Measurements from ENCODE around the gene CCDC57. TPM values are rescaled to one million over a fixed set of nuclear protein-coding genes. Genes with fewer than 3 reads are reported as not detected.
"Not testable (repeated sequence)": the region's sequence is repeated elsewhere in the genome, so short reads cannot be mapped to it uniquely, and the experiment has no call there.

The CCDC57 gene
- total RNA-seq, 2 donors from 2014 or later = 57.6 to 62.8 TPM

GRCh38 chr17:82175951-82176350 is 36.7 kb downstream of the CCDC57 start:
- Histone ChIP-seq H3K36me3 (peaks cover 0 to 2% of the 10 kb centered on the region in 2 donors), H3K27ac (no peak overlapping the region), H3K4me3 (no peak overlapping the region), H3K4me1 (replicated peaks) (no peaks in the 10 kb centered on the region), H3K27me3 (replicated peaks; ENCODE audit: insufficient read depth) (no peaks in the 10 kb centered on the region), H3K9me3 (no peaks in the 10 kb centered on the region)
- no peak for DNase-seq (ENCODE audit: low spot score)
- intact Hi-C loops (cut with DNase I) = no loop called here
- TF ChIP-seq CTCF (IDR thresholded peaks at IDR 0.05) (no peak), POLR2A (IDR thresholded peaks at IDR 0.05) (no peak), POLR2AphosphoS5 (IDR thresholded peaks at IDR 0.05) (no peak)
- 60% methylated on average over 4 of the region's 4 CpGs for WGBS

GRCh38 chr17:82175201-82175600 is 37.4 kb downstream of the CCDC57 start:
- no peak for TF ChIP-seq CTCF (IDR thresholded peaks at IDR 0.05)
- TF ChIP-seq POLR2A (IDR thresholded peaks at IDR 0.05) = no peak
- TF ChIP-seq POLR2AphosphoS5 (IDR thresholded peaks at IDR 0.05) = no peak
- DNase-seq (ENCODE audit: low spot score) = no peak
- H3K36me3 ChIP-seq = peaks cover 0 to 2% of the 10 kb centered on the region in 2 donors
- no peaks in the 10 kb centered on the region for H3K9me3 ChIP-seq
- H3K4me3 ChIP-seq = no peak overlapping the region
- WGBS = 92% methylated on average over 10 of the region's 10 CpGs
- intact Hi-C loops (cut with DNase I) = no loop called here
- H3K4me1 ChIP-seq (replicated peaks) = no peaks in the 10 kb centered on the region
- H3K27me3 ChIP-seq (replicated peaks; ENCODE audit: insufficient read depth) = no peaks in the 10 kb centered on the region
- no peak overlapping the region for H3K27ac ChIP-seq

- H3K27me3 ChIP-seq (replicated peaks; ENCODE audit: insufficient read depth); H3K27ac ChIP-seq; H3K36me3 ChIP-seq; H3K4me1 ChIP-seq (replicated peaks); intact Hi-C loops (cut with DNase I); DNase-seq (ENCODE audit: low spot score); H3K9me3 ChIP-seq; H3K4me3 ChIP-seq: not testable (repeated sequence)
- WGBS = 86% methylated on average over 17 of the region's 17 CpGs
Observed at GRCh38 chr17:82174042-82174857, 38.4 kb downstream of the CCDC57 start.

GRCh38 chr17:82173351-82174041 is 39.1 kb downstream of the CCDC57 start:
- H3K9me3 ChIP-seq = no peaks in the 10 kb centered on the region
- no peak for TF ChIP-seq POLR2A (IDR thresholded peaks at IDR 0.05)
- no peak for TF ChIP-seq POLR2AphosphoS5 (IDR thresholded peaks at IDR 0.05)
- TF ChIP-seq CTCF (IDR thresholded peaks at IDR 0.05) = no peak

DNA sequence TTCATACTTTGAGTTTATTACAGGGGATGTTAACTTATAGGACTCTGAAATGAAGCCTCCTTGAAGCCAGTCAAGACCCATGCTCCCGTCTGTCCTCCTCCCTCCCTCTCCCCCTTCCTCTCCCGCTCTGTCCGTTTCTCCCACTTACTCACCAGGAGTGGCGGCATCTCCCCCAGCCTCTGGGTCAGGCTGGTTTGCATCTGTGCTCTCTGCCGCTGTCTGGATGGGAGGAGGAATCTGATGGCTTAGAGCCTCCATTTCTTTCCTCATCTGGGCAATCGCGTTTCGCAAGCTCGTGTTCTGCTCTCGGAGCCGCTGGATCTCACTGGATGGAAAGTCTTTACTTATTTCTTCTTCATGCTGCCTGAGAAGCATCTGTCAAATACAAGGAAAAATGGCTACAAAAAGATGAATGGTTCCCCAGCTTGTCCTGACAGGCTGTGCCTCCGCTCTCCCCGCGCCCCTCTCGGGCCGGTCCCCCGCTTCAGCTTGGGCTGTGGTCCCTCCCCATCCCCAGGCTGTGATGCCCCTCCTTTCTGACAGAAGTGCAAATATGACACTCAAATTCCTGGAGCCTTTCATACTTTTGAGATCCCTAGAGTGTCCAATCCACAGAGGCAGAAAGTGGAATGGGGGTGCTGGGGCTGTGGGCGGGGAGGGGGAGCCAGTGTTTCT is 40.0 kb downstream of the CCDC57 start:
- intact Hi-C loops (cut with DNase I) = no loop called here
- Histone ChIP-seq H3K9me3 (no peaks in the 10 kb centered on the region), H3K36me3 (peaks cover 0 to 2% of the 10 kb centered on the region in 2 donors), H3K4me1 (replicated peaks) (no peaks in the 10 kb centered on the region), H3K27ac (no peak overlapping the region), H3K27me3 (replicated peaks; ENCODE audit: insufficient read depth) (no peaks in the 10 kb centered on the region), H3K4me3 (no peak overlapping the region)
- TF ChIP-seq CTCF (IDR thresholded peaks at IDR 0.05) (no peak), POLR2A (IDR thresholded peaks at IDR 0.05) (no peak), POLR2AphosphoS5 (IDR thresholded peaks at IDR 0.05) (no peak)
- WGBS = 86% methylated on average over 18 of the region's 18 CpGs
- no peak for DNase-seq (ENCODE audit: low spot score)

More at GRCh38 chr17:82173351-82174041, 39.1 kb downstream of the CCDC57 start:
- Histone ChIP-seq H3K4me1 (replicated peaks) (no peaks in the 10 kb centered on the region), H3K27me3 (replicated peaks; ENCODE audit: insufficient read depth) (no peaks in the 10 kb centered on the region), H3K27ac (no peak overlapping the region), H3K36me3 (peaks cover 0 to 2% of the 10 kb centered on the region in 2 donors), H3K4me3 (no peak overlapping the region)
- intact Hi-C loops (cut with DNase I) = no loop called here
- no peak for DNase-seq (ENCODE audit: low spot score)
- WGBS = 69% methylated on average over 18 of the region's 18 CpGs
